Ovary (tissue), 9 donors: ENCODE data around the gene LAMC1. TPM values are rescaled to one million over a fixed set of nuclear protein-coding genes. Genes with fewer than 3 reads are reported as not detected.

ENCODE experiments used
- DNase-seq, 5 donors: peaks; one replicate each; pipeline ENCODE4 v3.0.0-alpha.2; 2019 to 2020
- H3K27ac ChIP-seq, 2 donors: fragments of 200-600 bp; one replicate each; pipeline versions ENCODE4 v1.5.1 to v1.8.0; 2019 to 2022
- H3K27me3 ChIP-seq: fragments of 200-600 bp; one replicate; pipeline ENCODE4 v1.8.0; 2022
- H3K36me3 ChIP-seq: fragments of 200-600 bp; sonication (generic); one replicate; pipeline ENCODE4 v1.5.1; 2019
- H3K4me1 ChIP-seq: one replicate; pipeline ENCODE4 v1.8.1; 2013; ENCODE audit warnings: mild to moderate bottlenecking, moderate library complexity; ENCODE audit not compliant: insufficient read depth
- H3K4me3 ChIP-seq: fragments of 200-600 bp; sonication (generic); one replicate; pipeline ENCODE4 v1.5.1; 2017
- H3K9me3 ChIP-seq, 2 donors: fragments of 200-600 bp in 1 of 2; sonication (generic) in 1 of 2; one replicate each; pipeline versions ENCODE4 v1.5.1 to v1.8.1; 2013 to 2019; ENCODE audit warnings: mild to moderate bottlenecking in 1 of 2, moderate library complexity in 1 of 2
- CTCF ChIP-seq, 3 donors: fragments of 450-650 bp in 2 of 3; fragments of 200-600 bp in 1 of 3; IDR thresholded peaks; one replicate each; pipeline versions ENCODE4 v1.5.1 to v1.8.0; 2016 to 2022; ENCODE audit warnings: antibody characterized with exemption in 3 of 3, mild to moderate bottlenecking in 1 of 3
- EP300 ChIP-seq: sonication (generic); formaldehyde crosslinking; IDR thresholded peaks from one replicate; pipeline ENCODE4 v1.6.1; 2017; ENCODE audit warnings: antibody characterized with exemption
- POLR2A ChIP-seq: fragments of 450-650 bp; IDR thresholded peaks from one replicate; pipeline ENCODE4 v1.6.1; 2017; ENCODE audit warnings: antibody characterized with exemption, mild to moderate bottlenecking, moderate library complexity
- WGBS, 3 donors: extraction: QIAGEN DNeasy Blood & Tissue Kit in 1 of 3; methylation state at CpG; one replicate each; pipeline versions ENCODE4 v1.1.5 to v1.1.7; 2013 to 2017; 5-methylcytosine and 5-hydroxymethylcytosine counted together
- intact Hi-C, 4 donors: fragments of 100-400 bp; cut with DNase I; formaldehyde crosslinking; loops; one replicate each; pipeline versions ENCODE4 v1.11.0 to v1.15.1; 2022 to 2023
- polyA plus RNA-seq, 2 donors: library from polyadenylated mRNA; stranded (reverse); fragments of 200-250 nt in 1 of 2; fragments of 350-450 nt in 1 of 2; fragmentation: Illumina TruSeq in 1 of 2; extraction: RNeasy Lipid Tissue Mini Kit (QIAGEN cat#74804) in 1 of 2; gene quantifications; one replicate each; pipeline ENCODE4 v1.2.3, GENCODE V29; 2013 to 2014
- total RNA-seq, 7 donors: library from RNA; depleted of rRNA in 2 of 7; stranded (reverse); fragments of >200 nt in 2 of 7; fragmentation: NEBNext Ultra II Directional in 3 of 7; extraction: Animal tissue kit (Norgen Biotek cat#: 25700) in 3 of 7; gene quantifications; one replicate each; pipeline versions ENCODE4 v1.1.0 to v1.2.4, GENCODE V29; 2016 to 2023
- donor health status: DM: no; HTN: no; CAD: no; lungs with moderate emphysema.
- donor health status: DM: no; HTN: no; CAD: no.
- donor health status: Bipolar disorder and iron deficiency.
- donor health status: DM: yes; HTN: yes; CAD: no.
- donor health status: DM: no; HTN: no; CAD: no.
- donor health status: DM: yes; HTN: yes; CAD: no.

Gene LAMC1
- total and polyA plus RNA-seq, 9 donors: 51.3 to 205 (median 85.2) TPM

- 50 to 68% (median 67%) methylated on average over 7 of the region's 7 CpGs for WGBS, 3 donors
- Histone ChIP-seq H3K27me3 (no peaks in the 10 kb centered on the region), H3K4me3 (no peak overlapping the region), H3K36me3 (no peaks in the 10 kb centered on the region), H3K4me1 (peaks cover 3% of the 10 kb centered on the region), H3K27ac (no peak overlapping the region), H3K9me3 (no peaks in the 10 kb centered on the region)
- DNase-seq: no peak
- TF ChIP-seq EP300 (no peak), POLR2A (no peak), CTCF (IDR thresholded peaks at IDR 0.05) (no peak)
- intact Hi-C loops: no loop called here
Observed at GRCh38 chr1:183178545-183178944, 155.3 kb downstream of the LAMC1 start.

- no peaks in the 10 kb centered on the region for H3K27me3 ChIP-seq
- no peaks in the 10 kb centered on the region for H3K36me3 ChIP-seq
- no peak overlapping the region for H3K27ac ChIP-seq
- H3K9me3 ChIP-seq: no peaks in the 10 kb centered on the region
- no peak overlapping the region for H3K4me3 ChIP-seq
- peaks cover 3% of the 10 kb centered on the region for H3K4me1 ChIP-seq
- WGBS, 3 donors: 87 to 95% (median 90%) methylated on average over 2 of the region's 2 CpGs
- TF ChIP-seq EP300 (no peak), POLR2A (no peak), CTCF (IDR thresholded peaks at IDR 0.05) (no peak)
- intact Hi-C loops: no loop called here
- DNase-seq: no peak
Observed at GRCh38 chr1:183179033-183179432, 155.8 kb downstream of the LAMC1 start.

GRCh38 chr1:183180218-183180617, 157.0 kb downstream of the LAMC1 start:
- 1 to 2% (median 1%) methylated on average over 3 of the region's 3 CpGs for WGBS, 3 donors
- no peak overlapping the region for H3K27ac ChIP-seq
- intact Hi-C loops: no loop called here

GRCh38 chr1:183180634-183181056, 157.4 kb downstream of the LAMC1 start:
- peaks cover 3% of the 10 kb centered on the region for H3K4me1 ChIP-seq
- WGBS, 3 donors: 51 to 68% (median 59%) methylated on average over 3 of the region's 3 CpGs
- intact Hi-C loops: no loop called here
- H3K9me3 ChIP-seq: no peaks in the 10 kb centered on the region
- no peaks in the 10 kb centered on the region for H3K27me3 ChIP-seq
- no peaks in the 10 kb centered on the region for H3K36me3 ChIP-seq
- H3K27ac ChIP-seq: no peak overlapping the region
- no peak overlapping the region for H3K4me3 ChIP-seq
- no peak for TF ChIP-seq CTCF (IDR thresholded peaks at IDR 0.05)
- no peak for DNase-seq

More at GRCh38 chr1:183180218-183180617, 157.0 kb downstream of the LAMC1 start:
- H3K36me3 ChIP-seq: no peaks in the 10 kb centered on the region
- H3K27me3 ChIP-seq: no peaks in the 10 kb centered on the region
- peaks cover 3% of the 10 kb centered on the region for H3K4me1 ChIP-seq
- H3K4me3 ChIP-seq: no peak overlapping the region
- TF ChIP-seq EP300 (no peak), CTCF (IDR thresholded peaks at IDR 0.05) (no peak), POLR2A (no peak)
- H3K9me3 ChIP-seq: no peaks in the 10 kb centered on the region
- DNase-seq: peak in 4 of 5 donors; percentile 33 to 52 (median 48)
